Thyroid gland (tissue), 4 donors: Measurements from ENCODE around the gene TIAM1. TPM values are rescaled to one million over a fixed set of nuclear protein-coding genes. Genes with fewer than 3 reads are reported as not detected.

ENCODE experiments used
- DNase-seq, 2 donors: peaks; one replicate each; pipeline ENCODE4 v3.0.0-alpha.2; 2019
- H3K27ac ChIP-seq, 3 donors: fragments of 200-600 bp; sonication (generic); 1 replicate in 2 of 3; 2 replicates in 1 of 3; pipeline ENCODE4 v1.5.1; 2016 to 2019; ENCODE audit warnings: mild to moderate bottlenecking in 1 of 3, moderate library complexity in 1 of 3
- H3K27me3 ChIP-seq: fragments of 200-600 bp; sonication (generic); one replicate; pipeline ENCODE4 v1.5.1; 2019
- H3K36me3 ChIP-seq, 2 donors: fragments of 200-600 bp; sonication (generic); one replicate each; pipeline ENCODE4 v1.5.1; 2016 to 2019
- H3K4me1 ChIP-seq, 2 donors: fragments of 200-600 bp; sonication (generic); one replicate each; pipeline ENCODE4 v1.5.1; 2017 to 2019
- H3K4me3 ChIP-seq, 3 donors: fragments of 200-600 bp; sonication (generic); replicated peaks in 1 of 3; 1 replicate in 2 of 3; 2 replicates in 1 of 3; pipeline ENCODE4 v1.5.1; 2016; ENCODE audit warnings: mild to moderate bottlenecking in 1 of 3
- H3K9me3 ChIP-seq: fragments of 200-600 bp; sonication (generic); one replicate; pipeline ENCODE4 v1.5.1; 2017
- POLR2A ChIP-seq, 2 donors: fragments of 450-650 bp; IDR thresholded peaks; one replicate each; pipeline ENCODE4 v1.6.1; 2017; ENCODE audit warnings: antibody characterized with exemption in 2 of 2, mild to moderate bottlenecking in 2 of 2, moderate library complexity in 1 of 2
- whole genome bisulfite sequencing, 2 donors: methylation state at CpG; one replicate each; pipeline ENCODE4 v1.1.5; 2017; 5-methylcytosine and 5-hydroxymethylcytosine counted together
- intact Hi-C: fragments of 100-400 bp; cut with DNase I; formaldehyde crosslinking; loops from one replicate; pipeline ENCODE4 v1.15.1; 2023
- total RNA-seq, 4 donors: library from RNA; depleted of rRNA; stranded (reverse); fragments of >200 nt; gene quantifications; one replicate each; pipeline ENCODE4 v1.2.3, GENCODE V29; 2016
- TF ChIP-seq, protein P1 (sequence below), 6 experiments: fragments of 200-600 bp in 3 of 6; fragments of 450-650 bp in 3 of 6; sonication (generic) in 3 of 6; IDR thresholded peaks; one replicate each; pipeline ENCODE4 v1.5.1; 2016 to 2019; ENCODE audit warnings: antibody characterized with exemption in 6 of 6, mild to moderate bottlenecking in 2 of 6, inconsistent platforms in 1 of 6, moderate library complexity in 1 of 6

The TIAM1 gene
- total RNA-seq, 4 donors from 2014 or later = 2.2 to 6.7 (median 2.4) TPM

GRCh38 chr21:31371715-31372470 is 27.8 kb upstream of the TIAM1 start:
- Histone ChIP-seq H3K4me3 (no peak overlapping the region), H3K36me3 (no peaks in the 10 kb centered on the region), H3K9me3 (no peaks in the 10 kb centered on the region), H3K4me1 (peaks cover 6 to 24% of the 10 kb centered on the region in 2 donors), H3K27me3 (no peaks in the 10 kb centered on the region), H3K27ac (no peak overlapping the region)
- WGBS, 2 donors = 69 to 70% methylated on average over 6 of the region's 6 CpGs
- no peak for DNase-seq
- intact Hi-C loops = no loop called here
- TF ChIP-seq, protein P1, sequence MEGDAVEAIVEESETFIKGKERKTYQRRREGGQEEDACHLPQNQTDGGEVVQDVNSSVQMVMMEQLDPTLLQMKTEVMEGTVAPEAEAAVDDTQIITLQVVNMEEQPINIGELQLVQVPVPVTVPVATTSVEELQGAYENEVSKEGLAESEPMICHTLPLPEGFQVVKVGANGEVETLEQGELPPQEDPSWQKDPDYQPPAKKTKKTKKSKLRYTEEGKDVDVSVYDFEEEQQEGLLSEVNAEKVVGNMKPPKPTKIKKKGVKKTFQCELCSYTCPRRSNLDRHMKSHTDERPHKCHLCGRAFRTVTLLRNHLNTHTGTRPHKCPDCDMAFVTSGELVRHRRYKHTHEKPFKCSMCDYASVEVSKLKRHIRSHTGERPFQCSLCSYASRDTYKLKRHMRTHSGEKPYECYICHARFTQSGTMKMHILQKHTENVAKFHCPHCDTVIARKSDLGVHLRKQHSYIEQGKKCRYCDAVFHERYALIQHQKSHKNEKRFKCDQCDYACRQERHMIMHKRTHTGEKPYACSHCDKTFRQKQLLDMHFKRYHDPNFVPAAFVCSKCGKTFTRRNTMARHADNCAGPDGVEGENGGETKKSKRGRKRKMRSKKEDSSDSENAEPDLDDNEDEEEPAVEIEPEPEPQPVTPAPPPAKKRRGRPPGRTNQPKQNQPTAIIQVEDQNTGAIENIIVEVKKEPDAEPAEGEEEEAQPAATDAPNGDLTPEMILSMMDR (IDR thresholded peaks at IDR 0.05) = no peak
- no peak for TF ChIP-seq POLR2A (IDR thresholded peaks at IDR 0.05)

DNA sequence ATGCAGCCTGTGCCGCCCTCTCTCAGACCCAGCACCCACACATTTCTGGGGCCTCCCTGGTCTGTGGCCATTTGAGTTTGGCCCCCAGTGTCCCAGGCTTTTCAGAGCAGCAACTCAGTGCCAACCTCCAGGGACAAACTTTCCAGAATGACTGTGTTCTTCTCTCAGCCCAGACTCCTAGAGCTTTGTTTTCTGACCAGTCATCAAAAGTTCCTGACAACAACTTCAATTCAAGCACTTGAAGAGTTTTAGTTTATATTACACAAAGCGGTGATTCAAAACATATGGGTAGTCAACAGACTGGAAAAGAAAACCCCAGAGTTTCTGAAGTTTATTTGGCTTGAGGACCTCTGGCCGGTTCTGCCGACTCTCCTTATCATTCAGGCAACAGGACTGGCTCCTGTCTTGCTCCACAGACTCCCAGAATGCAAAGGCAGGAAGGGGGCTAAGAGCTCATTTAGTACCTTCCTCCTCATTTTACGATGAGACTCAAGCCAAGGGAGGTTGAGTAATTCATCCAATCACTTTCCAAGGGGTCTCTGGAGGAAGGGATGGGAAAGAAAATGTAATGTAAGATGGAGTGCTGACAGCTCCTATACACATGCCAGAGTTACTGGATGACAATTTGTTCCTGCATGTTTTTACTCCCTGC is 27.0 kb upstream of the TIAM1 start:
- H3K4me1 ChIP-seq = peaks cover 6 to 24% of the 10 kb centered on the region in 2 donors
- H3K4me3 ChIP-seq = no peak overlapping the region
- intact Hi-C loops = no loop called here
- peak; percentile 51 to 67 for DNase-seq
- H3K27ac ChIP-seq = no peak overlapping the region
- TF ChIP-seq, protein P1 (IDR thresholded peaks at IDR 0.05) = no peak
- TF ChIP-seq POLR2A (IDR thresholded peaks at IDR 0.05) = no peak
- no peaks in the 10 kb centered on the region for H3K36me3 ChIP-seq
- H3K27me3 ChIP-seq = no peaks in the 10 kb centered on the region
- H3K9me3 ChIP-seq = no peaks in the 10 kb centered on the region
- 9 to 12% methylated on average over 5 of the region's 5 CpGs for WGBS, 2 donors

- 66 to 78% methylated on average over 4 of the region's 4 CpGs for WGBS, 2 donors
- intact Hi-C loops = no loop called here
- no peak for DNase-seq
- Histone ChIP-seq H3K9me3 (no peaks in the 10 kb centered on the region), H3K27me3 (no peaks in the 10 kb centered on the region), H3K27ac (no peak overlapping the region), H3K36me3 (no peaks in the 10 kb centered on the region), H3K4me3 (no peak overlapping the region), H3K4me1 (peaks cover 6 to 24% of the 10 kb centered on the region in 2 donors)
- TF ChIP-seq, protein P1 (IDR thresholded peaks at IDR 0.05) = no peak
- no peak for TF ChIP-seq POLR2A (IDR thresholded peaks at IDR 0.05)
These were observed 26.3 kb upstream of the TIAM1 start for GRCh38 chr21:31370281-31370892.

GRCh38 chr21:31368361-31368760 is 24.3 kb upstream of the TIAM1 start:
- no peak overlapping the region for H3K4me3 ChIP-seq
- H3K4me1 ChIP-seq = peaks cover 6 to 24% of the 10 kb centered on the region in 2 donors
- intact Hi-C loops = no loop called here
- TF ChIP-seq, protein P1 (IDR thresholded peaks at IDR 0.05) = no peak
- TF ChIP-seq POLR2A (IDR thresholded peaks at IDR 0.05) = no peak
- H3K27ac ChIP-seq = no peak overlapping the region
- H3K27me3 ChIP-seq = no peaks in the 10 kb centered on the region
- no peaks in the 10 kb centered on the region for H3K9me3 ChIP-seq
- whole genome bisulfite sequencing, 2 donors = 80 to 87% methylated on average over 7 of the region's 7 CpGs
- DNase-seq = no peak
- no peaks in the 10 kb centered on the region for H3K36me3 ChIP-seq

DNA sequence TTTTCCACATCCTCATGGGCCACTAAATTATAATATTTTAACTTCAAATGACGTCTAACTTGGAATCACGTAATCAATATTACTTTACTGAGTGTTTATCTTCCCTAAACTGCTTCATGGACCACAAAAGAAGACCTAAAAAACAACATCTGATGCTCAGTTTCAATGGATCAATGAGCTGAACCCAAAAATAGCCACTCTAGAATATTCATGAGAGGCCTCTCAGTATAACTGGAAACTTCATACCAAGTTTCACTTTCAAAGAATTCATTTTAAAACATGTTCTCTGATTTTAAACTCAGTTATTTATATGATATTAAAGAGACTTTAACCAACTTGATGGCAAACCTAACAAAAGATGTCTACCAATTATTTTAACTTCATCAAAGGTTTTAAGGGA is 23.7 kb upstream of the TIAM1 start:
- Histone ChIP-seq H3K9me3 (no peaks in the 10 kb centered on the region), H3K27me3 (no peaks in the 10 kb centered on the region), H3K4me3 (no peak overlapping the region), H3K27ac (no peak overlapping the region), H3K4me1 (peaks cover 6 to 24% of the 10 kb centered on the region in 2 donors), H3K36me3 (no peaks in the 10 kb centered on the region)
- intact Hi-C loops = no loop called here
- DNase-seq = no peak
- TF ChIP-seq, protein P1 (IDR thresholded peaks at IDR 0.05) = no peak
- TF ChIP-seq POLR2A (IDR thresholded peaks at IDR 0.05) = no peak
- 80 to 92% methylated on average over 2 of the region's 2 CpGs for WGBS, 2 donors
